CD14-positive monocyte (primary cell): Measurements from ENCODE around the gene DPP10. TPM values are rescaled to one million over a fixed set of nuclear protein-coding genes. Genes with fewer than 3 reads are reported as not detected.

ENCODE experiments used
- DNase-seq, 3 donors: peaks; one replicate each; pipeline ENCODE4 v3.0.0-alpha.2; 2011 to 2022
- H2AFZ ChIP-seq: 2 replicates; pipeline ENCODE4 v1.6.0; 2012; ENCODE audit warnings: mild to moderate bottlenecking, low read depth, low read length, inconsistent platforms; ENCODE audit not compliant: insufficient read depth, poor library complexity, severe bottlenecking
- H3K27ac ChIP-seq, 2 donors: 1 replicate in 1 of 2; 2 replicates in 1 of 2; pipeline ENCODE4 v1.5.1; 2012 to 2013; ENCODE audit warnings: low read length in 2 of 2, control low read depth in 1 of 2, inconsistent platforms in 1 of 2, low read depth in 1 of 2, mild to moderate bottlenecking in 1 of 2
- H3K27me3 ChIP-seq, 2 donors: one replicate each; pipeline versions ENCODE4 v1.6.0 to v1.6.1; 2011 to 2013; ENCODE audit warnings: low read length in 2 of 2; ENCODE audit not compliant: control insufficient read depth in 2 of 2, insufficient read depth in 2 of 2
- H3K36me3 ChIP-seq, 2 donors: replicated peaks in 1 of 2; 1 replicate in 1 of 2; 2 replicates in 1 of 2; pipeline versions ENCODE4 v1.5.1 to v1.6.1; 2012 to 2013; ENCODE audit warnings: low read length in 2 of 2, control low read depth in 1 of 2, inconsistent platforms in 1 of 2, mild to moderate bottlenecking in 1 of 2; ENCODE audit not compliant: insufficient read depth in 2 of 2, control insufficient read depth in 1 of 2
- H3K4me1 ChIP-seq, 2 donors: 1 replicate in 1 of 2; 2 replicates in 1 of 2; pipeline versions ENCODE4 v1.5.1 to v1.6.1; 2012 to 2013; ENCODE audit warnings: low read length in 2 of 2, control low read depth in 1 of 2, inconsistent platforms in 1 of 2, mild to moderate bottlenecking in 1 of 2, moderate library complexity in 1 of 2; ENCODE audit not compliant: insufficient read depth in 2 of 2, control insufficient read depth in 1 of 2
- H3K4me2 ChIP-seq: replicated peaks from 2 replicates; pipeline ENCODE3; 2012; ENCODE audit warnings: low read length, moderate library complexity, mild to moderate bottlenecking; ENCODE audit not compliant: poor library complexity, severe bottlenecking; ENCODE audit errors: extremely low read depth
- H3K4me3 ChIP-seq, 3 experiments: fragments of 200-600 bp in 1 of 3; sonication (generic) in 1 of 3; replicated peaks in 1 of 3; 1 replicate in 2 of 3; 2 replicates in 1 of 3; pipeline ENCODE4 v1.5.1; 2011 to 2013; ENCODE audit warnings: low read length in 3 of 3, mild to moderate bottlenecking in 3 of 3, control low read depth in 2 of 3, low read depth in 2 of 3, inconsistent platforms in 1 of 3, moderate library complexity in 1 of 3
- H3K79me2 ChIP-seq: 2 replicates; pipeline ENCODE4 v1.6.0; 2012; ENCODE audit warnings: mild to moderate bottlenecking, control low read depth, inconsistent platforms, low read length, moderate library complexity; ENCODE audit not compliant: insufficient read depth
- H3K9ac ChIP-seq: 2 replicates; pipeline ENCODE4 v1.6.0; 2017; ENCODE audit warnings: low read length, mild to moderate bottlenecking; ENCODE audit not compliant: insufficient read depth, poor library complexity, severe bottlenecking
- H3K9me3 ChIP-seq, 2 donors: replicated peaks in 1 of 2; 1 replicate in 1 of 2; 2 replicates in 1 of 2; pipeline versions ENCODE4 v1.5.1 to v1.6.1; 2012 to 2013; ENCODE audit warnings: low read length in 2 of 2, control low read depth in 1 of 2; ENCODE audit not compliant: control insufficient read depth in 1 of 2, insufficient read depth in 1 of 2
- H4K20me1 ChIP-seq: 2 replicates; pipeline ENCODE4 v1.6.0; 2012; ENCODE audit warnings: mild to moderate bottlenecking, low read length, control low read depth, moderate library complexity; ENCODE audit not compliant: insufficient read depth
- H3K27ac Mint-ChIP-seq, 7 donors: one replicate each; pipeline ENCODE4 v1.8.0; 2020; ENCODE audit warnings: mild to moderate bottlenecking in 7 of 7, mixed read lengths in 7 of 7, moderate library complexity in 6 of 7, inconsistent platforms in 2 of 7
- H3K27me3 Mint-ChIP-seq, 3 donors: one replicate each; pipeline ENCODE4 v1.8.0; 2021 to 2022; ENCODE audit warnings: low read depth in 3 of 3, mild to moderate bottlenecking in 3 of 3, mixed read lengths in 3 of 3, moderate library complexity in 3 of 3, inconsistent platforms in 1 of 3
- H3K36me3 Mint-ChIP-seq, 2 donors: one replicate each; pipeline ENCODE4 v1.8.0; 2020; ENCODE audit warnings: mixed read lengths in 2 of 2, inconsistent platforms in 1 of 2, mild to moderate bottlenecking in 1 of 2
- H3K4me1 Mint-ChIP-seq: one replicate; pipeline ENCODE4 v1.8.0; 2020; ENCODE audit warnings: mild to moderate bottlenecking, mixed read lengths
- H3K4me3 Mint-ChIP-seq, 2 donors: one replicate each; pipeline ENCODE4 v1.8.0; 2020; ENCODE audit warnings: mild to moderate bottlenecking in 2 of 2, mixed read lengths in 2 of 2, moderate library complexity in 1 of 2
- H3K9me3 Mint-ChIP-seq, 7 donors: one replicate each; pipeline ENCODE4 v1.8.0; 2020 to 2022; ENCODE audit warnings: mixed read lengths in 7 of 7, mild to moderate bottlenecking in 6 of 7, moderate library complexity in 6 of 7, inconsistent platforms in 2 of 7
- CTCF ChIP-seq: fragments of 200-600 bp; IDR thresholded peaks from one replicate; pipeline ENCODE4 v1.8.0; 2022; ENCODE audit warnings: antibody characterized with exemption, mild to moderate bottlenecking
- WGBS: methylation state at CpG from one replicate; pipeline ENCODE4 v1.1.5; 2013; ENCODE audit warnings: missing lambda C conversion rate; ENCODE audit not compliant: insufficient coverage; 5-methylcytosine and 5-hydroxymethylcytosine counted together
- intact Hi-C, 2 donors: fragments of 100-400 bp; cut with micrococcal nuclease; formaldehyde crosslinking; loops; one replicate each; pipeline versions ENCODE4 v1.15.0 to v1.15.1; 2023
- polyA plus RNA-seq, 3 donors: library from polyadenylated mRNA; depleted of rRNA in 1 of 3; unstranded in 2 of 3; stranded (reverse) in 1 of 3; fragments of 300-500 nt in 2 of 3; fragments of >200 nt in 1 of 3; fragmentation: Illumina TruSeq in 2 of 3; gene quantifications; 1 replicate in 2 of 3; 2 replicates in 1 of 3; pipeline ENCODE4 v1.2.3, GENCODE V29; 2012 to 2021

DPP10 gene
- polyA plus RNA-seq, 3 donors: not detected

GRCh38 chr2:114717049-114717448, 274.6 kb downstream of the DPP10 start:
- intact Hi-C loops: no loop called here
- Histone ChIP-seq H3K4me3 (no peak overlapping the region), H2AFZ (no peak overlapping the region), H3K27me3 (no peaks in the 10 kb centered on the region), H3K36me3 (no peaks in the 10 kb centered on the region), H3K9me3 (no peaks in the 10 kb centered on the region), H4K20me1 (no peaks in the 10 kb centered on the region), H3K27ac (no peak overlapping the region), H3K9ac (no peak overlapping the region), H3K79me2 (no peaks in the 10 kb centered on the region), H3K4me2 (no peak overlapping the region), H3K4me1 (no peaks in the 10 kb centered on the region)
- H3K36me3 Mint-ChIP-seq: no peaks in the 10 kb centered on the region
- no peak overlapping the region for H3K27ac Mint-ChIP-seq
- H3K9me3 Mint-ChIP-seq: peaks cover 0 to 2% (median 0%) of the 10 kb centered on the region in 7 donors
- DNase-seq: no peak
- no peaks in the 10 kb centered on the region for H3K27me3 Mint-ChIP-seq
- H3K4me3 Mint-ChIP-seq: no peak overlapping the region
- no CpG with 5 or more reads among the region's 4 CpGs for WGBS
- no peaks in the 10 kb centered on the region for H3K4me1 Mint-ChIP-seq
- no peak for TF ChIP-seq CTCF

DNA sequence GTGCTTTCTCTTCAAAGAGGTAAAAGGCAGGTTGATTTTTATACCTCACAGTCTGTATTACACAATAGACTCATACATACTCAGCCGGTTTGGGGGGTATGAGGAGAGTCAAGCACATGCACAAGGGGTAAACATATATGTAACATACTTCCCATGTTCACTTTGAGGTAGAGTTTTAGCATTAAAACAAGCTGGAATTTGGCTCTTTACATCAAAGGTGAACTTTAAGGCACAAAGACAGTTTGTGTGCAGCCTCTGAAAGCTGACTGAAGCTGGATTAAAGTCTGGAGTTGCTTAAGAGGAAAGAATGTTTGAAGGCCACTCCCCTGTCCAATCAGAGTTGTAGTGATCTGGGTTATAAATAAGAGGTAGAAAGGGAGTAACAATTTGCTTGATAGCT, 282.0 kb downstream of the DPP10 start:
- DNase-seq: no peak
- H3K27me3 Mint-ChIP-seq: peaks cover 0 to 2% (median 1%) of the 10 kb centered on the region in 3 donors

More for the DNA sequence above, 282.0 kb downstream of the DPP10 start:
- intact Hi-C loops: no loop called here
- no peak overlapping the region for H3K27ac Mint-ChIP-seq
- Histone ChIP-seq H3K79me2 (no peaks in the 10 kb centered on the region), H3K9ac (no peak overlapping the region), H3K4me3 (no peak overlapping the region), H3K27me3 (no peaks in the 10 kb centered on the region), H2AFZ (no peak overlapping the region), H3K27ac (no peak overlapping the region), H3K36me3 (no peaks in the 10 kb centered on the region), H3K4me1 (no peaks in the 10 kb centered on the region), H3K9me3 (no peaks in the 10 kb centered on the region), H3K4me2 (no peak overlapping the region), H4K20me1 (no peaks in the 10 kb centered on the region)
- no peak overlapping the region for H3K4me3 Mint-ChIP-seq
- no peak for TF ChIP-seq CTCF
- H3K9me3 Mint-ChIP-seq: peaks cover 0 to 2% (median 0%) of the 10 kb centered on the region in 7 donors
- H3K36me3 Mint-ChIP-seq: no peaks in the 10 kb centered on the region
- H3K4me1 Mint-ChIP-seq: no peaks in the 10 kb centered on the region
- WGBS: no CpG with 5 or more reads among the region's 1 CpG
